ENCODE results near the gene CEBPB. TPM values are rescaled to one million over a fixed set of nuclear protein-coding genes. Genes with fewer than 3 reads are reported as not detected.
"Not testable (repeated sequence)": the region's sequence is repeated elsewhere in the genome, so short reads cannot be mapped to it uniquely, and the experiment has no call there.

The CEBPB gene
- total RNA-seq, 2 donors from 2014 or later = 30.2 to 42.7 TPM

GRCh38 chr20:50199703-50200102 lies 9.1 kb downstream of the CEBPB start:
- no peak for ATAC-seq
- intact Hi-C loops (cut with DNase I, micrococcal nuclease) = loop anchor here in 1 of 2 donors (10.0 kb wide), 1 partner anchor 175 kb away; no protein-coding TSS in a partner anchor

GRCh38 chr20:50200482-50201104 lies 10.0 kb downstream of the CEBPB start:
- DNase-seq (no peak), ATAC-seq (peak; percentile 49)
- intact Hi-C loops (cut with DNase I, micrococcal nuclease) = no loop called here

More at GRCh38 chr20:50199703-50200102, 9.1 kb downstream of the CEBPB start:
- no peak for DNase-seq

GRCh38 chr20:50201710-50202109 lies 11.1 kb downstream of the CEBPB start:
- DNase-seq; ATAC-seq; intact Hi-C loops (cut with DNase I, micrococcal nuclease): not testable (repeated sequence)

DNA sequence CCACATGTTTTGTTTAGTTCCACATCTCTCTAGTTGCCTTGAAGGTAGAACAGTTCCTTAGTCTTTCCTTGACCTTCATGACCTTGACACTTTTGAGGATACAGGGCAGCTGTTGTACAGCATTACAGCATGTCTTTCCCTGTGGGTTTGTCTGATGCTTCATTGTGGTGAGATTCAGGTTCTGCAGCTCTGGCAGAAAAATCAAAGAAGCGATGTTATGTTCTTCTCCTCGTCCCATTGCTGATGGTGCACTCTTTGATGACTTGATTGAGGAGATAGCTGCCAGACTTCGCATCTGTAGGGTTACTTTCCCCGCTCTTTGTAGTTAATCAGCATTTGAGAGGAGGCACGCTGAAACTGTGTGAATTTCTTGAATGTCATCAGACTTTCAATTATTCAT lies 12.0 kb downstream of the CEBPB start:
- ATAC-seq (no peak), DNase-seq (no peak)
- intact Hi-C loops (cut with DNase I, micrococcal nuclease) = no loop called here

DNA sequence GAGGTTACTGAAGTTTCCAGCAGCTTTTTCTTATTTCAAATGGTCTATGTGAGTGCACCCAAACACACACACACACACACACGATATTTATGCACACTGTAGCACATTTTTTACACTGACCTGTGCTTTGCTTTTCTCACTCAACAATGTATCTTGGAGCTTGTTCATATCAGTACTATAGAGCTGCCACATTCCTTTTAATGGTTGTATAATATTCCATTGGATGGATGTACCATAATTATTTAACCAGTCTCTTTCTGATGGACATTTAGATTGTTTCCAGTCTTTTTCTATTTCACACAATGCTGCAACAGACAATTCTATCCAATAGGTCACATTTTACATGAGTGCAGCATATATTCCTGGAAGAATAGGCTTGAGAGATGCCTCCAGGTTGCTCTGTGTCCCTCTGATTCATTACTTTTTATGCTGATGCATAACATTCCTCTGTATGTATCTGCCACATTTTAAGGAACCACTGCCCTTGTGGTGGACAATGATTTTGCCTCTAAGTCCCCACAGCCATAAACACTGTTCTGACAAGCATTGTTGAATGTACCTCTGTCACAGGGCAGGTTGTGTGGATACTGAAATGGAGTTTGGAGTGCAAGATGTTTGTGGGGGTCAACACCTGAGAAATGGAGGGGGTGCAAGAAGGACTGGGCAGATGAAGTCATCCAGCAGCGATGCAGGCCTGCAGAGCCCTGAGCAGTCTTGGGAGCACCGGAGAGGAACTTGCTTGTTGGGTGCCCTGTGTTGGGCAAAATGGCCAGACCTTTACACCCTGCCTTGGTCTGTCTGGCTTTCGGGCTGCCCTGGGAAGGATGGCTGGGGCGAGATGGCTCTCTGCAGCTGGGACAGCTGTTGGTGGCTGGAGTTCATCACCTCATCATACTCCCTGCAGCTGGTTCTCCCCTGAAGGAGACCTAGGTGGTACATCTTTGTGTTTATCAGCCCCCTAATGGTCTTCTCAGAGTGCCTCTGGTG lies 13.6 kb downstream of the CEBPB start:
- intact Hi-C loops (cut with DNase I, micrococcal nuclease) = no loop called here
- ATAC-seq (no peak), DNase-seq (no peak)

GRCh38 chr20:50207026-50207425 lies 16.4 kb downstream of the CEBPB start:
- intact Hi-C loops (cut with DNase I, micrococcal nuclease) = no loop called here
- ATAC-seq (no peak), DNase-seq (no peak)

DNA sequence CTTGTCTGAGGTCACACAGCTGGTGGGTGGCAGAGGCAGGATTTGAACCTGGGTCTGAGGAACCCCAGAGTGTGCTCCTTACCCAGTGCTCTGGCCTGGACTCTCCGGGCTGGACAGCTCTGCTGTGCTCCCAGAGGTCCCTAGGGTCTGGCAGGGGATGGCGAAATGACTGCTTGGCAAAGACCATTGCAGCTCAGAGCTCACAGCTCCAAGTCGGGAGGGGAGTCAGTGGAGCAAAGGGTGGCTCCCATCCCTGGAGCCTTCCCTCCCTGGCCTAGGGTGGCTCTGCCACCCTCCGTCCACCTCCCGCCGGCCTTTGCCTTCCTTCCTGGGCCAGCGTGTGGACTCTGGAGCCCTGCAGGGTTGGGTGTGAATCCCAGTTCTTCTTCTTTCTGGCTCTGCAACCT lies 17.5 kb downstream of the CEBPB start:
- no peak for DNase-seq
- intact Hi-C loops (cut with DNase I, micrococcal nuclease) = no loop called here
- ATAC-seq = no peak

- intact Hi-C loops (cut with DNase I, micrococcal nuclease); ATAC-seq; DNase-seq: not testable (repeated sequence)
Observed at GRCh38 chr20:50208815-50209214, 18.2 kb downstream of the CEBPB start.

DNA sequence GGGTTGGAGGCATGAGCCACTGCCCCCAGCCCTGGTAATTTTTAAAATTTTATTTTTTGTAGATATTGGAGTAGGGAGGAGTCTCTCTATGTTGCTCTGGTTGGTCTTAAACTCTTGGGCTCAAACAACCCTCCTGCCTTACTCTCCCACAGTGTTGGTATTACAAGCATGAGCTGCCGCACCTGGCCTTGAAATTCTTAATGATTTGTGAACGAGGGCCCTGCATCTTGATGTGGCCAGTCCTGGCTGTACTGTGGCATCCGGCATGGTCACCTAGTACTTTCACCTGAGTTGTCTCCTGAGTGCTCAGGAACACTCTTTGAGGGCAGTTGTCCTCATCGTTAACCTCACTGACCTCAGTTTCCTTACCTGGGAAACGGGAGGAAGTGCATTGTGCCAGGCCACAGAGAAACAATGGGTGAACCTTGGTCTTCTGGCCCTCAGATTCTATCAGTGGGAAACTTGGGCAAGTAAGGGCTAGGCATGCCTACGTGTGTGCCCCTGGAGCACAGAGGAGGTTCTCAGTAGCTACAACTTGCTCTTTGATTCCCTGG lies 19.5 kb downstream of the CEBPB start:
- no peak for ATAC-seq
- no peak for DNase-seq
- intact Hi-C loops (cut with DNase I, micrococcal nuclease) = no loop called here

DNA sequence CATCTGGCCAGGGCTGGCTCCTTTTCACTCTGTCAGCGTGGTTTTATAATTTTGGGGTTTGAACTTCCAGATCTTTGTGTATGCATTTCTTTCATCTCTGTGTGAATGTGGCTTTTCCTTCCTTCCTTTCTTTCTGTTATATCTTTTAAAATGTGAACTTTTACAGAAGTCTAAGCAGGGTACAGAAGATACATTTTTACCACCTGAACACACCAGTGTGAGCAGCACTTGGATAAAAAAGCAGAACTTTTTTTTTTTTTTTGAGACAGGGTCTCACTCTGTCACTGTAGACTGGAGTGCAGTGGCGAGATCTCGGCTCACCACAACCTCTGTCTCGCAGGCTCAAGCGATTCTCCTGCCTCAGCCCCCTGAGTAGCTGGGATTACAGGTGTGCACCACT lies 20.5 kb downstream of the CEBPB start:
- no peak for ATAC-seq
- intact Hi-C loops (cut with DNase I, micrococcal nuclease) = no loop called here
- DNase-seq = no peak

DNA sequence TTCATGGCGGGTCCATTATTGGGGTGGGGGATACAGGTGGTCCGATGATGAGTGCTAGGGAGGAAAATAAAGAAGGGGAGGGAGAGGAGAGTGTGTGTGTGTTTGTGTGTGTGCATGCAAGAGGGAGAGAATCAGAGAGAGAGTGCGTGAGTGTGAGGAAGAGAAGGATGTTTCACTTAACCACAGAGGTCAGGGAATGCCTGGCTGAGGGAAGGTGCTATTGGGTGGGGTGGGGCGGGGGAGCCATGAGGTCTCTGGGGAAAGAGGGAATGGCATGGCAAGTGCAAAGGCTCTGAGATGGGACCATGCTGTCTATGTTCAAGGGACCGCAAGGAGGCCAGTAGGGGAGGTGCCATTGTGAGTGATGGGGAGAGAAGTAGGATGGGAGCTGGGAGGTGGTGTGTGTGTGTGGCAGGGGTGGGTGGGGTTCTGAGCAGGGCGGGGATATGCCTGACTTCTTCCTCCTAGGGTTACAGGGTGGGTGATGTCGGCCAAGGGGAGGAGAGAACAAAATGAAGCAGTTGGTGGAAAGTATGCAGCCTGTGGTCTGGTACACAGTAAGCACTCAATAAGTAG lies 23.0 kb downstream of the CEBPB start:
- ATAC-seq = no peak
- DNase-seq = no peak
- intact Hi-C loops (cut with DNase I, micrococcal nuclease) = no loop called here

DNA sequence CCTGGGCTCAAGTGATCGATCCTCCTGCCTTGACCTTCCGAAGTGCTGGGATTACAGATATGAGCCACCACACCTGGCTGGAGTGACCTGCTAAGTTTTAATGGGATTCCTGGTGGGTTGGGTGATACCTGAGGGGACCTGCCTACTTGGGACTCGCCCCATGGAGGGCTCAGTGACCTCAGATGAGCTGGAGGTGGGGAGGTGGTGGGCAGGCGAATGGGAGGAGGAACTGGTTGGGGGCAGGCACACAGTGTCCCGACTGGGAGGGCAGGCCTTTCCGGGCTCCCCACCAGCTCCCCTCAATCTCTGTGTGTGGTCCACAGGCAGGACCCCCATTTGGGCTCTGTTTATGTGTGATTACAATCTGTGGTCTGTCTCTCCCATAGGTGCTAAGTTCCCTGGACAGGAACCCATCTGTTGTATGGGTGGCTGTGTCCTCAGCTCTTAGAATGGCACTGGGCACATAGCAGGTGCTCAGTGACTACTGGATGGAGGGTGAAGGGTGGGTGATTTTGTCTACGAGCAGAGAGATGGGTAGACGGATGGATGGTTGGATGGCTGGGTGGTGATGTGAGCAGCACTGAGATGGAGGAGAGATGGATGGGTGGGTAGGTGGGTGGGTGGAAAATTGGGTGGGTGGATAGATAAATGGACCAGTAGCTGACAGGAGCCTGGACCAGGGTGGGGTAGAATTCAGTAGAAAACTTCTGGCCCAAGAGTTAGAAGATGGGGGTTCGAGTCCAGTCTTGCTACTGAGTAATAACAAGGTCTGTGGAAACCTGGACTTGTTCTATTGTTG lies 23.8 kb downstream of the CEBPB start:
- no peak for DNase-seq
- intact Hi-C loops (cut with DNase I, micrococcal nuclease) = no loop called here
- ATAC-seq = no peak

DNA sequence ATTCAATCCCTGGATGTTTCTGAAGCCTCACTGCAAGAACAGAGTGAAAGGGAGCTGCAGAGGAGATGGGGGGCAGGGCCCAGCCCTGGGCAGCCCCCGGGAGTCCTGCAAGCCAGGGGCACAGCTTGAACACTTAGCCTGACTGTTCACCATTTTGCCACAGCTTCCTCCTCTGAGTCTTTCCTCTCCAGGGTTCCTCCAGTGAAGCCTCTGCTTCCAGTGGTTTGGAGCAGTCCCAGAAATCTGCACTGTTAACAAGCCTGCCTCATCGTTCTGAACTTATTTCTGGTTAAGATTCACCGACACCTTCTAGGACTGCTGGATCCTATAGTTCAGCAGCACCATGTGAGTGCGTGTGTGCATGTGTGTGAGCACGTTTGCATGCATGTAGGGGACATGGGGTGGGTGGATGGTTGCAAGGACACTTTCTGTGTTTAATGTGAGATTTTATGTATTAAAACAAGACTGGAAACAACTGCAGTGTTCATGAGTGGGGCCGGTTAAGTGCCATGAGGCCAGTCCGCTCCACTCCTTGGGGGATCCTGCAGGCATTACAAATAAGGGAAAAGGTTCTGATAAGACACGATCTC lies 24.6 kb downstream of the CEBPB start:
- DNase-seq (no peak), ATAC-seq (no peak)
- intact Hi-C loops (cut with DNase I, micrococcal nuclease) = no loop called here

DNA sequence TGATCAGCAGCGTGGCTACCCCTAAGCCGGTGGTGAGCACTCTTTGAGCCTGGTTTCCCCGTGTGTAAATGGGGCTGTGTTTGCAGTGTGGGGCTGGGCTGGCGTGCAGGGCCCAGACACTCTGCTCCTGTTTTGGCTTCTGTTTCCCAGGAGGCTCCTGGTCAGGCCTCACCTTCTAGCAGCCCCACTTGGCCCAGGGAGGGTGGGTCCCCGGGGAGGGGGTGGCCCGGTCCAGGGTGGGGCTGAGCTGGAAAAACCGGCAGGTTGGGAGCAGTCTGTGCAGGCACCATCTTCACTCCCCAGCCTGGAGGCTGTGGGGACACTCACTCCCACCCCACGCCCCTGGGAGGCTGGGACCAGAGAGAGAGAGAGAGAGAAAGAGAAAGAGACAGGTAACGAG lies 25.3 kb downstream of the CEBPB start:
- intact Hi-C loops (cut with DNase I, micrococcal nuclease) = no loop called here

GRCh38 chr20:50216543-50217206 lies 26.0 kb downstream of the CEBPB start:
- ATAC-seq (peak; percentile 53), DNase-seq (no peak)
- intact Hi-C loops (cut with DNase I, micrococcal nuclease) = no loop called here

More for the DNA sequence above, 25.3 kb downstream of the CEBPB start:
- DNase-seq = no peak
- peak; percentile 76 for ATAC-seq

DNA sequence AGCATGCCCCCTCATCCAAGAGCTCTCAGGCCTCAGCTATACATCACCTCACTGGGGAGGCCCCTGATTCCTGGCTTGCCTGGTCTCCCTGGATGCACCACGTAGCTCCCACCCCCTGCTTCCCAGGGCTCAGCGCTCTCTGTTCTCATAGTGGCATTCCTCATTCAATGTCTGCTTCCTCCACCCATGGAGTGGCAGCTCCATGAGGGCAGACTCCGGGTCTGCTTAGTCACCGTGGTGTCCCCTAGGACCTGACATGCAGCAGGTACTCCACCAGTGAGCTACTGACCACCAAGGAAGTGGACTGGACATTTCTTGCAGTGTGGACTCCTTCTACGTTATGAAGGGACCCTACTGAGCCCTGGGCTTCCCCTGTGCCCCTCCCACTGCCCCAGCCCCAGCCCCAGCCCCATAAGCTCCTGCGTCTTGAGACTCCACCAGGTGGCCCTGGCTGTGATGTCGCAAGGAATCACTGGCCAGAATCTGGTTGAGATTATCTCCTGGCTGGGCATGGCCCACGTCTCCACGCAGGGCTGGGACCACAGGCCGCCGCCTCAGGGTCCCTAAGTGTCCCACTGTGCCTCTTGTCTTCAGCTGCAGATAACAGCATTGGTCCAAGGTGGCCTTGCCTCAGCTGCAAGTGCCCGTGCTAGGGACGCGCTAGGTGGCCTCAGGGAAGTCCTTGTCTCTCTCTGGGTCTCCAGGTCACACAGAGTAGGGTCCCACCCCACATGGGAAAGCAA lies 26.7 kb downstream of the CEBPB start:
- intact Hi-C loops (cut with DNase I, micrococcal nuclease) = no loop called here
- ATAC-seq = no peak
- DNase-seq = no peak

- DNase-seq (no peak), ATAC-seq (no peak)
- intact Hi-C loops (cut with DNase I, micrococcal nuclease) = no loop called here
Observed at GRCh38 chr20:50218987-50219435, 28.4 kb downstream of the CEBPB start.

Data from left colon (tissue), 2 donors.